GM12878 (cell line): ENCODE data around the gene MAP4K4. TPM values are rescaled to one million over a fixed set of nuclear protein-coding genes. Genes with fewer than 3 reads are reported as not detected.

ENCODE experiments used
- BACH1 ChIP-seq: fragments of 450-650 bp; IDR thresholded peaks from 2 replicates; pipeline ENCODE4 v1.6.1; 2017; ENCODE audit warnings: mild to moderate bottlenecking, borderline replicate concordance
- CBX3 ChIP-seq: fragments of 200-600 bp; sonication (generic); IDR thresholded peaks from 2 replicates; pipeline ENCODE4 v1.6.1; 2016; ENCODE audit warnings: low read depth, borderline replicate concordance
- CUX1 ChIP-seq: IDR thresholded peaks from 2 replicates; pipeline ENCODE4 v1.6.1; 2012; ENCODE audit warnings: improper control_type of control experiment, low read depth, low read length; ENCODE audit not compliant: insufficient replicate concordance
- EP300 ChIP-seq, 2 experiments: fragments of 150-350 bp in 1 of 2; IDR thresholded peaks; 2 replicates each; pipeline ENCODE4 v1.6.1; 2011 to 2012; ENCODE audit warnings: low read depth in 2 of 2, low read length in 2 of 2, borderline replicate concordance in 1 of 2, improper control_type of control experiment in 1 of 2, inconsistent platforms in 1 of 2; ENCODE audit not compliant: control insufficient read depth in 1 of 2
- FOS ChIP-seq: IDR thresholded peaks from 3 replicates; pipeline ENCODE4 v1.6.1; 2011; ENCODE audit warnings: borderline replicate concordance; ENCODE audit not compliant: insufficient read length; ENCODE audit errors: extremely low read depth
- GATAD2B ChIP-seq: fragments of 450-650 bp; conservative IDR thresholded peaks from 2 replicates; pipeline ENCODE4 v1.6.1; 2017; ENCODE audit warnings: low read depth, mild to moderate bottlenecking, moderate library complexity
- IKZF1 ChIP-seq: fragments of 450-650 bp; conservative IDR thresholded peaks from 2 replicates; pipeline ENCODE4 v1.6.1; 2017; ENCODE audit warnings: antibody characterized with exemption, mild to moderate bottlenecking
- IRF3 ChIP-seq: fragments of 450-650 bp; IDR thresholded peaks from 2 replicates; pipeline ENCODE4 v1.6.1; 2014; ENCODE audit warnings: mild to moderate bottlenecking
- POLR2AphosphoS2 ChIP-seq: IDR thresholded peaks from 2 replicates; pipeline ENCODE4 v1.6.1; 2011; ENCODE audit warnings: low read depth, mild to moderate bottlenecking, low read length, improper control_type of control experiment, moderate library complexity
- RCOR1 ChIP-seq: conservative IDR thresholded peaks from 2 replicates; pipeline ENCODE4 v1.6.1; 2012; ENCODE audit warnings: low read depth, low read length, improper control_type of control experiment
- SUPT20H ChIP-seq: IDR thresholded peaks from 2 replicates; pipeline ENCODE4 v1.6.1; 2011; ENCODE audit warnings: low read depth, mild to moderate bottlenecking, low read length, moderate library complexity, borderline replicate concordance; ENCODE audit not compliant: control insufficient read depth
- polyA plus RNA-seq, 11 experiments: library from polyadenylated mRNA; depleted of rRNA in 4 of 11; unstranded in 6 of 11; stranded (reverse) in 5 of 11; fragments of >200 nt; fragmentation: Nextera tagmentation in 4 of 11; fragmentation: Illumina TruSeq in 1 of 11; extraction: Ambion mirVana in 4 of 11; extraction: Trizol in 1 of 11; gene quantifications; 1 replicate in 1 of 11; 2 replicates in 10 of 11; pipeline versions ENCODE4 v1.2.1 to v1.2.3, GENCODE V29; 2011 to 2016; ENCODE audit warnings: inconsistent platforms in 2 of 11, missing spikeins in 2 of 11, low read depth in 1 of 11
- total RNA-seq, 4 experiments: library from RNA; depleted of rRNA in 3 of 4; stranded (reverse); fragments of >200 nt in 3 of 4; fragmentation: Illumina TruSeq in 1 of 4; extraction: Trizol in 1 of 4; gene quantifications; 2 replicates each; pipeline versions ENCODE4 v1.2.1 to v1.2.3, GENCODE V29; 2013 to 2021

Gene MAP4K4
- total and polyA plus RNA-seq, 10 of the 15 experiments (the other 5 are each of a cell fraction or from before 2014, with no cell fraction given), result 1.9 to 50.4 (median 9.7) TPM

GRCh38 chr2:101706819-101707177 lies 9.3 kb downstream of the MAP4K4 start (continued):
- TF ChIP-seq IRF3, result no peak
- TF ChIP-seq SUPT20H, result no peak
- TF ChIP-seq RCOR1, result 0 out of 2 replicates have a peak, but pooled peaks have one; percentile 76
- TF ChIP-seq POLR2AphosphoS2, result no peak
- TF ChIP-seq CUX1, result peak; percentile 28
- no peak for TF ChIP-seq GATAD2B
- no peak for TF ChIP-seq FOS
- TF ChIP-seq EP300 (IDR thresholded peaks at IDR 0.05; ENCODE audit: borderline replicate concordance in 1 of 2, control insufficient read depth in 1 of 2, low read depth in 2 of 2, low read length in 2 of 2), result 0 out of 4 replicates have a peak, but pooled peaks have one; percentile 24 to 49
- TF ChIP-seq CBX3, result no peak
- no peak for TF ChIP-seq BACH1
- peak; percentile 45; the same call in 1 of the 2 replicates for TF ChIP-seq IKZF1
